Measurements from ENCODE around the gene GSTA1. TPM values are rescaled to one million over a fixed set of nuclear protein-coding genes. Genes with fewer than 3 reads are reported as not detected.
"Not testable (repeated sequence)": the region's sequence is repeated elsewhere in the genome, so short reads cannot be mapped to it uniquely, and the experiment has no call there.

The GSTA1 gene
- total RNA-seq, 1 experiment from 2014 or later = not detected

DNA sequence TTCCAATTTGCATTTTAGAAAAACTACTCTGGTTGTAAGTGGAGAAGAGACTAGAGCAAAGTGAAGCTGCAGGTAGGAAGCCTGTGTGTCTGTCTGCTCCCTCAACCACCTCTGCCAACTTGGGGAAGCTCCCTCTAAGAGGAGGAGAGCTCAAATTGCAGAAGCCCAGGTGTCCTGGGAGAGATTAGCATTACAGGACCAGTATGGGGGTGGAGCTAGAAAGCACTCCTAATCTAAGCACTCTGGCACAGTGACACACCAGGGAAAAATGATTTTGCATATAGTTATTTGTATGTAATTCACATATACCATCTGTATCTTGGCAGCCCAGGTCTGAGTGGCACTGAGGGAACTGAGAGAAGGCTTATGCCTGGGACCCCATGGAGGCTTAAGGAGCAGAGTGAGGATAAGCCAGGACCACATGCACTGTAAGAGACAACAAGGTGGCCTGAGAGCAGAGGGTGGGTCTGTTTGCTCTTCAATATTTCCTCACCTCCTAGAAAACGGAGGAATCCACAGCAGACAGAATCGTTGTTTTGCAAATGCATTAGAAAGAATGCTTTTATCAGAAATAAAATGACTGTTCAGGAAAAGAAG is 54.0 kb downstream of the GSTA1 start:
- Histone ChIP-seq H4K91ac (ENCODE audit: insufficient read length, low read depth, low read length) (no peak overlapping the region), H3K23ac (ENCODE audit: insufficient read length, low read depth, low read length) (no peak overlapping the region), H2AK5ac (ENCODE audit: insufficient read length, low read length) (no peak overlapping the region), H3K4me1 (ENCODE audit: insufficient read depth, low read length) (no peaks in the 10 kb centered on the region; the same call in 1 of the 2 replicates), H3K9me3 (ENCODE audit: control insufficient read depth, low read depth, low read length) (no peaks in the 10 kb centered on the region), H2BK20ac (ENCODE audit: low read depth, low read length, poor library complexity, severe bottlenecking) (no peak overlapping the region), H2BK5ac (ENCODE audit: insufficient read length, low read length) (no peak overlapping the region), H3K18ac (ENCODE audit: insufficient read length, low read depth, low read length) (no peak overlapping the region), H3K23me2 (ENCODE audit: insufficient read length, low read depth, low read length, poor library complexity, severe bottlenecking) (no peaks in the 10 kb centered on the region), H2BK15ac (ENCODE audit: low read depth, low read length) (no peak overlapping the region), H3K4ac (ENCODE audit: low read depth, low read length) (no peak overlapping the region), H2AFZ (ENCODE audit: low read length) (no peak overlapping the region), H3K27ac (ENCODE audit: insufficient read length, low read depth, low read length) (no peak overlapping the region), H4K8ac (replicated peaks; ENCODE audit: insufficient read length, low read depth, low read length) (no peak overlapping the region), H3K56ac (ENCODE audit: insufficient read length, low read depth, low read length) (no peak overlapping the region), H3K79me2 (ENCODE audit: insufficient read depth, low read length) (no peaks in the 10 kb centered on the region), H3K14ac (ENCODE audit: insufficient read depth, low read length) (no peak overlapping the region), H2BK120ac (ENCODE audit: low read depth, low read length, poor library complexity, severe bottlenecking) (no peak overlapping the region), H4K5ac (ENCODE audit: insufficient read length, low read depth, low read length) (no peak overlapping the region), H3K27me3 (ENCODE audit: insufficient read depth, low read length) (no peaks in the 10 kb centered on the region), H4K20me1 (ENCODE audit: control insufficient read depth, insufficient read depth, insufficient read length) (no peaks in the 10 kb centered on the region), H2BK12ac (ENCODE audit: insufficient read length, low read depth, low read length) (no peak overlapping the region), H3T11ph (ENCODE audit: low read length) (no peak overlapping the region), H3K79me1 (ENCODE audit: insufficient read depth, low read depth, low read length, poor library complexity, severe bottlenecking) (no peaks in the 10 kb centered on the region), H3K9ac (ENCODE audit: extremely low read depth, insufficient read length, low read length) (no peak overlapping the region), H3K4me2 (ENCODE audit: insufficient read depth, insufficient read length, low read length) (no peak overlapping the region)
- Mint-ChIP-seq H3K36me3 (ENCODE audit: insufficient read depth in 1 of 3, low read depth in 3 of 3) (peaks cover 7 to 20% (median 13%) of the 10 kb centered on the region in 3 experiments), H3K27ac (peak overlapping the region in 1 of 3 experiments; percentile 42; a peak in 2 of 7 replicates), H3K27me3 (ENCODE audit: low read depth) (peaks cover 3% of the 10 kb centered on the region), H3K4me1 (peaks cover 13 to 16% of the 10 kb centered on the region in 2 experiments), H3K9me3 (peaks cover 16 to 19% of the 10 kb centered on the region in 2 experiments), H3K4me3 (peak overlapping the region in 1 of 2 experiments; percentile 49; a peak in 2 of 5 replicates)
- WGBS (ENCODE audit: extremely low coverage, insufficient read length, low lambda C conversion rate) = no CpG with 5 or more reads among the region's 2 CpGs
- DNase-seq = no peak
- TF ChIP-seq, protein P1, sequence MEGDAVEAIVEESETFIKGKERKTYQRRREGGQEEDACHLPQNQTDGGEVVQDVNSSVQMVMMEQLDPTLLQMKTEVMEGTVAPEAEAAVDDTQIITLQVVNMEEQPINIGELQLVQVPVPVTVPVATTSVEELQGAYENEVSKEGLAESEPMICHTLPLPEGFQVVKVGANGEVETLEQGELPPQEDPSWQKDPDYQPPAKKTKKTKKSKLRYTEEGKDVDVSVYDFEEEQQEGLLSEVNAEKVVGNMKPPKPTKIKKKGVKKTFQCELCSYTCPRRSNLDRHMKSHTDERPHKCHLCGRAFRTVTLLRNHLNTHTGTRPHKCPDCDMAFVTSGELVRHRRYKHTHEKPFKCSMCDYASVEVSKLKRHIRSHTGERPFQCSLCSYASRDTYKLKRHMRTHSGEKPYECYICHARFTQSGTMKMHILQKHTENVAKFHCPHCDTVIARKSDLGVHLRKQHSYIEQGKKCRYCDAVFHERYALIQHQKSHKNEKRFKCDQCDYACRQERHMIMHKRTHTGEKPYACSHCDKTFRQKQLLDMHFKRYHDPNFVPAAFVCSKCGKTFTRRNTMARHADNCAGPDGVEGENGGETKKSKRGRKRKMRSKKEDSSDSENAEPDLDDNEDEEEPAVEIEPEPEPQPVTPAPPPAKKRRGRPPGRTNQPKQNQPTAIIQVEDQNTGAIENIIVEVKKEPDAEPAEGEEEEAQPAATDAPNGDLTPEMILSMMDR (conservative IDR thresholded peaks at IDR 0.05) = no peak

DNA sequence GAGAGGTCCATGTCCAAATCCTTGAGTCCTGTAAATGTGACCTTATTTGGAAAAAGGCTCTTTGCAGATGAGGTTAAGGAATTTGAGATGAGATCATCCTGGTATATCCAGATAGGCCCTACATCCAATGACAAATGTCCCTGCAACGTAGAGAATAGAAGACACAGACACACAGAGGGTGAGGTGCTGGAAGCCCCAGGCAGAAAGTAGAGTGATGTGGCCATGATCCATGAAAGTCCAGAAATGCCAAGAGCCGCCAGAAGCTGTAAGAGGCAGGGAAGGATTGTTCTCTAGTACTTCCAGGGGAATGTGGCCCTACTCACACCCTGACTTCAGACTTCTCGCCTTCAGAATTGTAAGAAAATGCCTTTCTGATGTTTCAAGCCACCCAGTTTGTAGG is 56.3 kb downstream of the GSTA1 start:
- not testable (repeated sequence) for H3K4me1 ChIP-seq (ENCODE audit: insufficient read depth, low read length); H3K23ac ChIP-seq (ENCODE audit: insufficient read length, low read depth, low read length); H3K56ac ChIP-seq (ENCODE audit: insufficient read length, low read depth, low read length); H2BK15ac ChIP-seq (ENCODE audit: low read depth, low read length); H3K18ac ChIP-seq (ENCODE audit: insufficient read length, low read depth, low read length); H4K20me1 ChIP-seq (ENCODE audit: control insufficient read depth, insufficient read depth, insufficient read length); H2BK12ac ChIP-seq (ENCODE audit: insufficient read length, low read depth, low read length); H2AK5ac ChIP-seq (ENCODE audit: insufficient read length, low read length); H4K5ac ChIP-seq (ENCODE audit: insufficient read length, low read depth, low read length); H2AFZ ChIP-seq (ENCODE audit: low read length); H3K9ac ChIP-seq (ENCODE audit: extremely low read depth, insufficient read length, low read length); H4K8ac ChIP-seq (replicated peaks; ENCODE audit: insufficient read length, low read depth, low read length); H3K14ac ChIP-seq (ENCODE audit: insufficient read depth, low read length); H3K4me2 ChIP-seq (ENCODE audit: insufficient read depth, insufficient read length, low read length); H2BK20ac ChIP-seq (ENCODE audit: low read depth, low read length, poor library complexity, severe bottlenecking); H3K4ac ChIP-seq (ENCODE audit: low read depth, low read length); H3T11ph ChIP-seq (ENCODE audit: low read length); H3K27ac ChIP-seq (ENCODE audit: insufficient read length, low read depth, low read length); H3K23me2 ChIP-seq (ENCODE audit: insufficient read length, low read depth, low read length, poor library complexity, severe bottlenecking); H4K91ac ChIP-seq (ENCODE audit: insufficient read length, low read depth, low read length); H3K4me3 Mint-ChIP-seq; H3K27me3 Mint-ChIP-seq (ENCODE audit: low read depth); H3K79me2 ChIP-seq (ENCODE audit: insufficient read depth, low read length); H2BK5ac ChIP-seq (ENCODE audit: insufficient read length, low read length); DNase-seq; H3K27me3 ChIP-seq (ENCODE audit: insufficient read depth, low read length); H3K9me3 ChIP-seq (ENCODE audit: control insufficient read depth, low read depth, low read length); H3K79me1 ChIP-seq (ENCODE audit: insufficient read depth, low read depth, low read length, poor library complexity, severe bottlenecking); H2BK120ac ChIP-seq (ENCODE audit: low read depth, low read length, poor library complexity, severe bottlenecking)
- Mint-ChIP-seq H3K36me3 (ENCODE audit: insufficient read depth in 1 of 3, low read depth in 3 of 3) (peaks cover 7 to 19% (median 13%) of the 10 kb centered on the region in 3 experiments), H3K9me3 (peaks cover 16 to 19% of the 10 kb centered on the region in 2 experiments), H3K4me1 (peaks cover 13 to 16% of the 10 kb centered on the region in 2 experiments), H3K27ac (peak overlapping the region in 1 of 3 experiments; percentile 14; a peak in 1 of 7 replicates)
- WGBS (ENCODE audit: extremely low coverage, insufficient read length, low lambda C conversion rate) = no CpG with 5 or more reads among the region's 3 CpGs

Measured in H9 (cell line).